PFSK-1 (cell line): Measurements from ENCODE around the gene ARHGAP4.

Experiments used
- FOXP2 ChIP-seq: optimal IDR thresholded peaks from 2 replicates; pipeline ENCODE3; 2011; ENCODE audit warnings: borderline replicate concordance, control low read depth, inconsistent platforms; ENCODE audit not compliant: insufficient read depth; ENCODE audit errors: extremely low read length, extremely low read depth
- POLR2AphosphoS5 ChIP-seq: IDR thresholded peaks from 2 replicates; pipeline ENCODE4 v1.6.1; 2012; ENCODE audit warnings: low read depth, mild to moderate bottlenecking, control low read depth, low read length, moderate library complexity
- REST ChIP-seq, 2 experiments: IDR thresholded peaks; 2 replicates each; pipeline versions ENCODE4 v1.6.1 to v1.8.0; 2011 to 2012; ENCODE audit warnings: low read depth in 2 of 2, low read length in 2 of 2, control low read depth in 1 of 2, inconsistent platforms in 1 of 2, mild to moderate bottlenecking in 1 of 2, moderate library complexity in 1 of 2; ENCODE audit not compliant: insufficient read depth in 1 of 2
- SIN3A ChIP-seq: IDR thresholded peaks from 2 replicates; pipeline ENCODE4 v1.6.1; 2012; ENCODE audit warnings: mild to moderate bottlenecking, low read length, moderate library complexity, borderline replicate concordance; ENCODE audit not compliant: insufficient read depth
- TAF1 ChIP-seq: IDR thresholded peaks from 2 replicates; pipeline ENCODE4 v1.6.1; 2012; ENCODE audit warnings: low read length, control low read depth, borderline replicate concordance; ENCODE audit not compliant: insufficient read depth

The ARHGAP4 gene

GRCh38 chrX:153908219-153908860, 17.7 kb downstream of the ARHGAP4 start:
- TF ChIP-seq FOXP2 (no peak), SIN3A (no peak), POLR2AphosphoS5 (no peak), TAF1 (no peak), REST (IDR thresholded peaks at IDR 0.05; ENCODE audit: insufficient read depth in 1 of 2, low read depth in 2 of 2, low read length in 2 of 2) (no peak)

- TF ChIP-seq TAF1, result no peak
- no peak for TF ChIP-seq FOXP2
- no peak for TF ChIP-seq POLR2AphosphoS5
- no peak for TF ChIP-seq REST (IDR thresholded peaks at IDR 0.05; ENCODE audit: insufficient read depth in 1 of 2, low read depth in 2 of 2, low read length in 2 of 2)
- TF ChIP-seq SIN3A, result no peak
Observed at GRCh38 chrX:153907456-153907855, 18.6 kb downstream of the ARHGAP4 start.

GRCh38 chrX:153906126-153906917, 19.7 kb downstream of the ARHGAP4 start:
- TF ChIP-seq FOXP2, result no peak
- no peak for TF ChIP-seq REST (IDR thresholded peaks at IDR 0.05; ENCODE audit: insufficient read depth in 1 of 2, low read depth in 2 of 2, low read length in 2 of 2)
- no peak for TF ChIP-seq TAF1
- no peak for TF ChIP-seq SIN3A
- no peak for TF ChIP-seq POLR2AphosphoS5

GRCh38 chrX:153905481-153906095, 20.5 kb downstream of the ARHGAP4 start:
- TF ChIP-seq REST (IDR thresholded peaks at IDR 0.05; ENCODE audit: insufficient read depth in 1 of 2, low read depth in 2 of 2, low read length in 2 of 2) (no peak), FOXP2 (no peak), TAF1 (no peak), SIN3A (no peak), POLR2AphosphoS5 (no peak)
